ENCODE data around the gene CPE.

DNA sequence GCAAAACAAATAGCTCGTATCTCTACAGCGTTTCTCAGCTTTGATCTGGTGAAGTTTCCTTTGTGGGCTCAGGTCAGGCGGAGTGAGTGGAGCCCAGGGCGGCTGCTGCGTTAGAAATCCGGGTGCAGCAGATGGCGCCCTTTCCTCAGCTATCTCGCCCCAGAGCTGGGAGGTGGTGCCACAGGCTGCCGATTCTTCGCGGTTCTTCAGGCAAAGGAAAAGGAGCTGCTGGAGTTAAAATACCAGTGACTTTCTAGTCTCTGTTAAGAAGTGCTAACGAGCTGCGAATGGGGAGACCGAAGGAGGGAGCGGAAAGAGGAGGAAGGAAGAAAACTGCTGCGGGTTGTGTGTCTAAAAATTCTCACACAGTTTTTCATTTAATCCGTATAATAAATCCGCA lies 114.6 kb downstream of the CPE start:
- TF ChIP-seq TCF7L2 (IDR thresholded peaks at IDR 0.05; ENCODE audit: low read depth, low read length) (no peak), POLR2AphosphoS5 (IDR thresholded peaks at IDR 0.05; ENCODE audit: low read depth, low read length) (no peak), SIN3A (IDR thresholded peaks at IDR 0.05; ENCODE audit: borderline replicate concordance, insufficient read depth, low read depth, low read length) (no peak)
- TF ChIP-seq, protein P1, sequence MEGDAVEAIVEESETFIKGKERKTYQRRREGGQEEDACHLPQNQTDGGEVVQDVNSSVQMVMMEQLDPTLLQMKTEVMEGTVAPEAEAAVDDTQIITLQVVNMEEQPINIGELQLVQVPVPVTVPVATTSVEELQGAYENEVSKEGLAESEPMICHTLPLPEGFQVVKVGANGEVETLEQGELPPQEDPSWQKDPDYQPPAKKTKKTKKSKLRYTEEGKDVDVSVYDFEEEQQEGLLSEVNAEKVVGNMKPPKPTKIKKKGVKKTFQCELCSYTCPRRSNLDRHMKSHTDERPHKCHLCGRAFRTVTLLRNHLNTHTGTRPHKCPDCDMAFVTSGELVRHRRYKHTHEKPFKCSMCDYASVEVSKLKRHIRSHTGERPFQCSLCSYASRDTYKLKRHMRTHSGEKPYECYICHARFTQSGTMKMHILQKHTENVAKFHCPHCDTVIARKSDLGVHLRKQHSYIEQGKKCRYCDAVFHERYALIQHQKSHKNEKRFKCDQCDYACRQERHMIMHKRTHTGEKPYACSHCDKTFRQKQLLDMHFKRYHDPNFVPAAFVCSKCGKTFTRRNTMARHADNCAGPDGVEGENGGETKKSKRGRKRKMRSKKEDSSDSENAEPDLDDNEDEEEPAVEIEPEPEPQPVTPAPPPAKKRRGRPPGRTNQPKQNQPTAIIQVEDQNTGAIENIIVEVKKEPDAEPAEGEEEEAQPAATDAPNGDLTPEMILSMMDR (IDR thresholded peaks at IDR 0.05): peak; percentile 79
- TF ChIP-seq, protein P2, sequence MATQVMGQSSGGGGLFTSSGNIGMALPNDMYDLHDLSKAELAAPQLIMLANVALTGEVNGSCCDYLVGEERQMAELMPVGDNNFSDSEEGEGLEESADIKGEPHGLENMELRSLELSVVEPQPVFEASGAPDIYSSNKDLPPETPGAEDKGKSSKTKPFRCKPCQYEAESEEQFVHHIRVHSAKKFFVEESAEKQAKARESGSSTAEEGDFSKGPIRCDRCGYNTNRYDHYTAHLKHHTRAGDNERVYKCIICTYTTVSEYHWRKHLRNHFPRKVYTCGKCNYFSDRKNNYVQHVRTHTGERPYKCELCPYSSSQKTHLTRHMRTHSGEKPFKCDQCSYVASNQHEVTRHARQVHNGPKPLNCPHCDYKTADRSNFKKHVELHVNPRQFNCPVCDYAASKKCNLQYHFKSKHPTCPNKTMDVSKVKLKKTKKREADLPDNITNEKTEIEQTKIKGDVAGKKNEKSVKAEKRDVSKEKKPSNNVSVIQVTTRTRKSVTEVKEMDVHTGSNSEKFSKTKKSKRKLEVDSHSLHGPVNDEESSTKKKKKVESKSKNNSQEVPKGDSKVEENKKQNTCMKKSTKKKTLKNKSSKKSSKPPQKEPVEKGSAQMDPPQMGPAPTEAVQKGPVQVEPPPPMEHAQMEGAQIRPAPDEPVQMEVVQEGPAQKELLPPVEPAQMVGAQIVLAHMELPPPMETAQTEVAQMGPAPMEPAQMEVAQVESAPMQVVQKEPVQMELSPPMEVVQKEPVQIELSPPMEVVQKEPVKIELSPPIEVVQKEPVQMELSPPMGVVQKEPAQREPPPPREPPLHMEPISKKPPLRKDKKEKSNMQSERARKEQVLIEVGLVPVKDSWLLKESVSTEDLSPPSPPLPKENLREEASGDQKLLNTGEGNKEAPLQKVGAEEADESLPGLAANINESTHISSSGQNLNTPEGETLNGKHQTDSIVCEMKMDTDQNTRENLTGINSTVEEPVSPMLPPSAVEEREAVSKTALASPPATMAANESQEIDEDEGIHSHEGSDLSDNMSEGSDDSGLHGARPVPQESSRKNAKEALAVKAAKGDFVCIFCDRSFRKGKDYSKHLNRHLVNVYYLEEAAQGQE (IDR thresholded peaks at IDR 0.05; ENCODE audit: insufficient read depth in 1 of 2, low read depth in 2 of 2, low read length in 1 of 2): no peak

All from Panc1 (cell line).